ENCODE results near the gene RAD51C.
"Not testable (repeated sequence)": the region's sequence is repeated elsewhere in the genome, so short reads cannot be mapped to it uniquely, and the experiment has no call there.

Gene RAD51C

DNA sequence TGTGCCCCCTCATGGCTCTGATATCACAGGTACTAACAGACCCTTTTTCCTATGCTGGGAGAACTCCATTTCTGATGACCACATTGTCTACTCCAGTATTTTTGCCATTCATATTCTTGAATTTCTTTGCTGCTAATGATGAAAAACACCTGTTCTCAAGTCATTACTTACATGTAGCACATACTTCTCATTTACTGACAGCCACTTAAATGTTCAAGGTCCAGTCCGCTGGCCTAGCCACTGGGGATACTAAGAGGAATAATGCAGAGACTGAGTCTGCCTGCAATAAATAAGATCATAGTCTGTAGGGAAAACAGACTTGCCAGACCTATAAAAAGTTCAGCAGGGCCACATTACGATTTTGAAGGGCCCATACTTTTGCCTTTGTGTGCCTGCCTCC, 28.1 kb upstream of the RAD51C start:
- Histone ChIP-seq H3K4me3 (no peak overlapping the region), H3K9me3 (replicated peaks in 1 of 11) (no peaks in the 10 kb centered on the region), H3K27me3 (no peaks in the 10 kb centered on the region), H3K4me1 (peaks cover 0 to 24% (median 2%) of the 10 kb centered on the region in 10 experiments; a peak in 8 of 20 replicates), H3K36me3 (no peaks in the 10 kb centered on the region), H3K4me2 (no peak overlapping the region), H3K27ac (no peak overlapping the region), H3K9ac (no peak overlapping the region), H4K20me1 (no peaks in the 10 kb centered on the region)
- no peak for TF ChIP-seq Cebpa-rat (IDR thresholded peaks at IDR 0.05)

DNA sequence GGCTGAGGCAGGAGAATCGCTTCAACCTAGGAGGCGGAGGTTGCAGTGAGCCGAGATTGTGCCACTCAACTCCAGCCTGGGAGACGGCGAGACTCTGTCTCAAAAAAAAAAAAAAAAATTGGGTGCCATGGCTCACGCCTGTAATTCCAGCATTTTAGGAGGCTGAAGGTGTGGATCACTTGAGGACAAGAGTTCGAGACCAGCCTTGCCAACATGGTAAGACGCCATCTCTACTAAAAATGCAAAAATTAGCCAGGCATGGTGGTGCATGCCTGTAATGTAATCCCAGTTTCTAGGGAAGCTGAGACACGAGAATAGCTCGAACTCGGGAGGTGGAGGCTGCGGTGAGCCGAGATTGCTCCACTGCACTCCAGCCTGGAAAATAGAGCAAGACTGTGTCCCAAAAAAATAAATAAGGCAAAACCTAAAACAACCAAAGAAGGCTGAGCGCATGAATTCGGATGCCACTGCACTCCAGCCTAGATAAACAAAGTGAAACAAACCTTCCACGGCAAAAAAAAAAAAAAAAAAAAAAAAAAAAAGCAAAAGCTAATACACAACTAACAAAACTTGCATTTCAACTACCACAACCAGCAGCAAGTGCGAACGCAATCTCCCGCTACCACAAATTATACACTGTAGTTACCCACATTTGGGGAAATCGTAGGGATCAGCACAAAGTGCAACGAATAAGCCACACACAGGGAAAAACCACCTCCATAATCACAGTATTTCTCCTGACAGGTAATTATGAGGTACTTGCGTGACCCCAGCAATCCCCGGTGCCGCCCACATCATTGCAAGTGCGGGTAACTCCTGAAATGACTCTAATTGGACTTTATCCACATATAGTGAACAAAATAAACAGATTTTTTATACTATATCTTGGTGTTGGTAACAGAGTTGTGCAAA, 26.2 kb upstream of the RAD51C start:
- Histone ChIP-seq H3K4me2 (peak overlapping the region in 7 of 11 experiments; percentile 10 to 60 (median 41); a peak in 11 of 22 replicates), H3K27ac (peak overlapping the region in 4 of 11 experiments; percentile 10 to 60 (median 36); a peak in 5 of 22 replicates), H3K27me3 (no peaks in the 10 kb centered on the region), H3K36me3 (no peaks in the 10 kb centered on the region), H3K9ac (peak overlapping the region in 2 of 11 experiments; percentile 47 to 51; a peak in 2 of 22 replicates), H3K4me1 (peaks cover 0 to 24% (median 0%) of the 10 kb centered on the region in 10 experiments; a peak in 6 of 20 replicates), H3K9me3 (replicated peaks in 1 of 11) (no peaks in the 10 kb centered on the region), H3K4me3 (peak overlapping the region in 1 of 10 experiments; percentile 29; a peak in 1 of 20 replicates), H4K20me1 (no peaks in the 10 kb centered on the region)
- TF ChIP-seq Cebpa-rat (IDR thresholded peaks at IDR 0.05), result no peak

DNA sequence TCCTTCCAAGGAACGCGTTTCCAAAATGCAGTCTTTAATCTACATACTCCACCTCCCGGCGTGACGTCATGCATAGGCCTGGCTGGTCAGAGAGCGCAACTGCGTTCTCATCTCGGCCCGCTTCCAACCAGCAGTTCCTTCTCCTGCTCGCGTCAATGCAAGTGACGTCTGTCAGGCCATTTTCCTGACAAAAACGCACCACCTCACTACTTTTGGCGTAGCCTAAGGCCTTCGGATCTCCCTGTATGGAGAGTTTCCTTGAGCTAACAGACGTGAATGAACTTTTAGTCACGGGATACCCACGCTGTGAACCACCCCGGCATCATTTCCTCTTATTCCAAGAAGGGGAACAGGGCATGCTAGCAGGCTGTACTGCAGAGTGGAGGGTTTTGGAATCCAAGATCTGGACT, 25.5 kb upstream of the RAD51C start:
- no peaks in the 10 kb centered on the region for H4K20me1 ChIP-seq
- peak overlapping the region in 1 of 10 experiments; percentile 29; a peak in 1 of 20 replicates for H3K4me3 ChIP-seq
- no peak for TF ChIP-seq Cebpa-rat (IDR thresholded peaks at IDR 0.05)
- H3K9me3 ChIP-seq (replicated peaks in 1 of 11), result no peaks in the 10 kb centered on the region
- no peaks in the 10 kb centered on the region for H3K36me3 ChIP-seq
- H3K9ac ChIP-seq, result peak overlapping the region in 4 of 11 experiments; percentile 2 to 51 (median 28); a peak in 2 of 22 replicates
- H3K4me2 ChIP-seq, result peak overlapping the region in 8 of 11 experiments; percentile 10 to 60 (median 39); a peak in 13 of 22 replicates
- peaks cover 0 to 24% (median 0%) of the 10 kb centered on the region in 10 experiments; a peak in 6 of 20 replicates for H3K4me1 ChIP-seq
- no peaks in the 10 kb centered on the region for H3K27me3 ChIP-seq
- peak overlapping the region in 5 of 11 experiments; percentile 10 to 60 (median 14); a peak in 5 of 22 replicates for H3K27ac ChIP-seq

DNA sequence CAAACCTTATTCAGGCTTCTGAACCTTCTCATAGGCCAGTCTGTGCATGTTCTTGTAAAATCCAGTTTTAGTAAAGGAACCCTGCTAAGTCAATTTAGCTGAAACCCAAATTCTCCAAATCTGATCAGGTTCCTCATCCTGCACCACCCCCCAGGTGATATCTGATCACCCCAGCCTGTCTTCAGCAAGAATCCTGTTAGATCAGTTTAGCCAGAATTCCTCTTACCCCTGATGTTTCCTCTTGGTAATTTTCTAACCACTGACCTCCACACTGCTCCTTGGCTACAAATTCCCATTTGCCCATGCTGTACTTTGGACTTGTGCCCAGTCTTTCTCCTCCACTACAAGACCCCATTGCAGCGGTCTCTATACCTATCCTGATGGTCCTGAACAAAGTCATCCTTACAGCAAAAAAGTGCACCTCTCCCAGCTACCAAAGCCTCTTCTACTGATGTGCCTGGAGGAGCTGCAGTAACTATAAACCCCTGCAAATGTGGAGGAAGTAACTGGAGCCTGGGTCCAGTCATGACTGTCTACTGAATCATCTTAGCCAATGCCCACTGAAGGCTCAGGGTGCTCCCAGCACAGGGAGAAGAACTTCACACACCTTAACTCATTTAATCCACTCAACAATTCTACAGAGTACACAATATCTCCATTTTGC, 24.3 kb upstream of the RAD51C start:
- Histone ChIP-seq H3K27me3 (no peaks in the 10 kb centered on the region), H4K20me1 (no peaks in the 10 kb centered on the region), H3K4me1 (peaks cover 0 to 24% (median 0%) of the 10 kb centered on the region in 10 experiments; a peak in 6 of 20 replicates), H3K9me3 (replicated peaks in 1 of 11) (no peaks in the 10 kb centered on the region), H3K9ac (no peak overlapping the region), H3K36me3 (no peaks in the 10 kb centered on the region), H3K27ac (no peak overlapping the region), H3K4me3 (no peak overlapping the region), H3K4me2 (no peak overlapping the region)
- no peak for TF ChIP-seq Cebpa-rat (IDR thresholded peaks at IDR 0.05)

DNA sequence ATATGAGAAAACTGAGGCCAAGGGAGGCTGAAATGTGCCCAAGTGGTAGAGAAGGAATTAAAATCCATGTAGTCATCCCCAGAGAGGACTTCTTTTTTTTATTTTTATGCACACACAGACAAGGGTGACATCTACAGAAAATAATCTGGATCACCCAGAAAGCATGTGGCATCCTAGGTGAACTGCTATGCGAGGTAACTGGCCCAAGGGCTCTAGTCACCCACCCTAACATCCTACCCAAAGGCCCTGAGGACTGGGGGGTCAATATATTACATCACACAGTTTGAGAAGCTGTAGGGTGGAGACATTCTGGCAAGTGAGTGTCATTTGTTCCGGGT, 23.8 kb upstream of the RAD51C start:
- H3K4me2 ChIP-seq, result no peak overlapping the region
- no peak overlapping the region for H3K9ac ChIP-seq
- no peaks in the 10 kb centered on the region for H3K27me3 ChIP-seq
- no peak overlapping the region for H3K4me3 ChIP-seq
- no peaks in the 10 kb centered on the region for H3K36me3 ChIP-seq
- H3K4me1 ChIP-seq, result peaks cover 0 to 24% (median 0%) of the 10 kb centered on the region in 10 experiments; a peak in 6 of 20 replicates
- no peaks in the 10 kb centered on the region for H3K9me3 ChIP-seq (replicated peaks in 1 of 11)
- H3K27ac ChIP-seq, result no peak overlapping the region
- H4K20me1 ChIP-seq, result no peaks in the 10 kb centered on the region
- TF ChIP-seq Cebpa-rat (IDR thresholded peaks at IDR 0.05), result no peak

DNA sequence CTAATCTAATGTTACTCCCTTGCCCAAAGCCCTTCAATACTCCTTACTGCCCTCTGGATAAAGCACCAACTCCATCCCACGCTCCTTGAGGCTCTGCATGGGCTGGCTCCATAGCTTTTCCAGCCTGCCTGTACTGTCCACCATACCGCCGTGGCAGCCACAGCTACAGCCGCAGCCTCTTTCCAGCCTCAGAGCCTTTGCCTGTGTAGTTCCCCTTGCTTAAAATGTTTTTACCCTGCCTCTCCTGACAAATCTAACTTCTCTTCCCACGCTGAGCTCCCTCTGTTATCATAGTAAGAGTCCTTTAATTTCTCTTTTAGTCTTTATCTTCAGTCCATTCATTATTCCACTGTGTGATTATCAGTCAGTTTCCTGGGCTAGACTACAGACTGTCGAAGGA, 22.5 kb upstream of the RAD51C start:
- Histone ChIP-seq H3K4me2 (no peak overlapping the region), H3K36me3 (no peaks in the 10 kb centered on the region), H3K4me1 (peaks cover 0 to 24% (median 8%) of the 10 kb centered on the region in 10 experiments; a peak in 13 of 20 replicates), H3K27ac (no peak overlapping the region), H3K27me3 (no peaks in the 10 kb centered on the region), H3K9me3 (replicated peaks in 1 of 11) (no peaks in the 10 kb centered on the region), H3K4me3 (no peak overlapping the region), H3K9ac (no peak overlapping the region), H4K20me1 (no peaks in the 10 kb centered on the region)
- TF ChIP-seq Cebpa-rat (IDR thresholded peaks at IDR 0.05), result no peak

DNA sequence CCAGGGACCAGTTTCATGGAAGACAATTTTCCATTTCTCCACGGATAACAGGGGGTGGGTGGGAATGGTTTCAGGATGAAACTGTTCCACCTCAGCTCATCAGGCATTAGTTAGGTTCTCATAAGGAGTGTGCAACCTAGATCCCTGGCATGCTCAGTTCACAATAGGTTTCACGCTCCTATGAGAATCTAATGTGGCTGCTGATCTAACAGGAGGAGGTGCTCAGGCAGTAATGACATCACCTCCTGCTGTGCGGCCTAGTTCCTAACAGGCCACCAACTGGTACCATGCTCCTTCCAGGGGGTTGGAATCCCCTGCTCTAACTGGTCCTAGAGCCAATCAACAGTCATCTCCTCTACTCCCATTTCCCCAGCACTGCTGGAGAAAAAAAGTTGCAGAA, 20.4 kb upstream of the RAD51C start:
- Histone ChIP-seq H3K4me3 (no peak overlapping the region), H3K27me3 (no peaks in the 10 kb centered on the region), H3K9ac (no peak overlapping the region), H3K27ac (no peak overlapping the region), H3K4me2 (no peak overlapping the region), H3K36me3 (no peaks in the 10 kb centered on the region), H3K4me1 (peaks cover 0 to 10% (median 6%) of the 10 kb centered on the region in 10 experiments; a peak in 11 of 20 replicates), H3K9me3 (replicated peaks in 1 of 11) (no peaks in the 10 kb centered on the region), H4K20me1 (no peaks in the 10 kb centered on the region)
- TF ChIP-seq Cebpa-rat (IDR thresholded peaks at IDR 0.05), result no peak

DNA sequence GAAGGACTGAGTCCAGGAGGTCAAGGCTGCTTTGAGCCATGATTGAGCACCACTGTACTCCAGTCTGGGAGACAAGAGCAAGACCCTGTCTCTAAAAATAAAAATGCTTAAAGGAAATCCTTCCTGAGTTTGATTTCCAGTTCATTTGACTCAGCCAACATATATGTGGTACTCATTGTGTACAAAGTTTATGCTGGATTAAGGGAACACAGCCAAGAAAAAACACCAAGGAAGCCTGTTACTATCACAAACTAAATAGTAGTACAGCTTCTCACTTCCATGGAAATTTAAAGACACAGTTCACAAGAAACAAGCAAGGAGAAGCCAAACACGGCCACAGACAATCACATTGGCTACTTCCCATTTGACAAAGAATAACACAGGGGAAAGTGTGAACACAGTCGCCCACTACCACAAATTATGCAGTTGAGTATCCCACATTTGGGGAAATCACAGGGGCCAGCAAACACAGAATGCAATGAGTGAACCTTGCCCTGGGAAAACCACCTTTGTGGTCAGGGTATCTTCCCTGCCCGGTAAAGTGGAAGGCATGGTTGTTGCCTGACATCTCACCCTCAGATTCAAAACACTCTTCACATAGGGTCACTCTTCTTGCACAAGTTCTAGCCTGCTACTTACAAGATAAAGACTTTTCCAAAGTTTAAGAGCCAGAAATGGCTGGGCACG, 15.1 kb upstream of the RAD51C start:
- no peaks in the 10 kb centered on the region for H3K36me3 ChIP-seq
- no peaks in the 10 kb centered on the region for H3K9me3 ChIP-seq (replicated peaks in 1 of 11)
- no peak overlapping the region for H3K4me3 ChIP-seq
- H3K9ac ChIP-seq, result no peak overlapping the region
- peaks cover 0 to 13% (median 5%) of the 10 kb centered on the region in 10 experiments; a peak in 8 of 20 replicates for H3K4me1 ChIP-seq
- H3K27ac ChIP-seq, result no peak overlapping the region
- TF ChIP-seq Cebpa-rat (IDR thresholded peaks at IDR 0.05), result no peak
- no peaks in the 10 kb centered on the region for H4K20me1 ChIP-seq
- no peak overlapping the region for H3K4me2 ChIP-seq
- H3K27me3 ChIP-seq, result no peaks in the 10 kb centered on the region

DNA sequence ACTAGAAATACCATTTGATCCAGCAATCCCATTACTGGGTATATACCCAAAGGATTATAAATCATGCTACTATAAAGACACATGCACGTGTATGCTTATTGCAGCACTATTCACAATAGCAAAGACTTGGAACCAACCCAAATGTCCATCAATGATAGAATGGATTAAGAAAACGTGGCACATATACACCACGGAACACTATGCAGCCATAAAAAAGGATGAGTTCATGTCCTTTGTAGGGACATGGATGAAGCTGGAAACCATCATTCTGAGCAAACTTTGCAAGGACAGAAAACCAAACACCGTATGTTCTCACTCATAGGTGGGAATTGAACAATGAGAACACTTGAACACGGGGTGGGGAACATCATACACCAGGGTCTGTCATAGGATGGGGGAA, 14.1 kb upstream of the RAD51C start:
- peaks cover 0 to 13% (median 5%) of the 10 kb centered on the region in 10 experiments; a peak in 8 of 20 replicates for H3K4me1 ChIP-seq
- H3K9me3 ChIP-seq (replicated peaks in 1 of 11); H3K9ac ChIP-seq; H3K27me3 ChIP-seq; H3K27ac ChIP-seq; H3K4me2 ChIP-seq; H3K36me3 ChIP-seq; H3K4me3 ChIP-seq; H4K20me1 ChIP-seq: not testable (repeated sequence)

Data from BLaER1 treated with 17β-estradiol and CSF1 and Interleukin-3, amounts not matched to agents 10 nM and 100 nM (cell line).